OCI-LY3 (cell line): ENCODE measurements around the gene BTBD9.

ENCODE experiments used
- EZH2phosphoT487 ChIP-seq: fragments of 200-600 bp; shearing (Covaris generic); IDR thresholded peaks from 2 replicates; pipeline ENCODE4 v1.6.1; 2018; ENCODE audit warnings: antibody characterized with exemption, mixed run types, low read depth
- TF ChIP-seq, protein P1 (sequence below): fragments of 200-600, 300-600 bp; sonication (generic); IDR thresholded peaks from 2 replicates; pipeline ENCODE4 v1.5.1; 2014; ENCODE audit warnings: antibody characterized with exemption, low read length, low read depth

DNA sequence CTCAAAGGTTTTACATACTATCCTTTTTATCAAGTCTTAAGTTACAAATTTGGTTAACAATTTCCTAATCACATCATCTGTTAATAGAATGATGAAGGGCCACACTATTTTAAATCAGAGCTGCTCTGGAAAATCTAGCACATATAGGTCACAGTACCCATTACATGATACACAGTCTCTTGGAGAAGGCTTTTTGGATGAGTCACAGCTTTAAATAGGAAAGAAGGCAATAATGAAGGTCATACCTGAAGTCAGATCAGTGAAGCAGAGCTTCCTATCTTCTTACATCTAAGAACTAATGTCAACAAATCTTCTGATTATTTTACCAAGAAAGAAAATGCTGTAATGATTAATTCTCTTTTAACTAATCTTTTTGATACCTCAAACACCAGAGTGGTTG lies 248.5 kb downstream of the BTBD9 start:
- TF ChIP-seq, protein P1, sequence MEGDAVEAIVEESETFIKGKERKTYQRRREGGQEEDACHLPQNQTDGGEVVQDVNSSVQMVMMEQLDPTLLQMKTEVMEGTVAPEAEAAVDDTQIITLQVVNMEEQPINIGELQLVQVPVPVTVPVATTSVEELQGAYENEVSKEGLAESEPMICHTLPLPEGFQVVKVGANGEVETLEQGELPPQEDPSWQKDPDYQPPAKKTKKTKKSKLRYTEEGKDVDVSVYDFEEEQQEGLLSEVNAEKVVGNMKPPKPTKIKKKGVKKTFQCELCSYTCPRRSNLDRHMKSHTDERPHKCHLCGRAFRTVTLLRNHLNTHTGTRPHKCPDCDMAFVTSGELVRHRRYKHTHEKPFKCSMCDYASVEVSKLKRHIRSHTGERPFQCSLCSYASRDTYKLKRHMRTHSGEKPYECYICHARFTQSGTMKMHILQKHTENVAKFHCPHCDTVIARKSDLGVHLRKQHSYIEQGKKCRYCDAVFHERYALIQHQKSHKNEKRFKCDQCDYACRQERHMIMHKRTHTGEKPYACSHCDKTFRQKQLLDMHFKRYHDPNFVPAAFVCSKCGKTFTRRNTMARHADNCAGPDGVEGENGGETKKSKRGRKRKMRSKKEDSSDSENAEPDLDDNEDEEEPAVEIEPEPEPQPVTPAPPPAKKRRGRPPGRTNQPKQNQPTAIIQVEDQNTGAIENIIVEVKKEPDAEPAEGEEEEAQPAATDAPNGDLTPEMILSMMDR = no peak
- no peak for TF ChIP-seq EZH2phosphoT487
